Stimulated activated CD4-positive, alpha-beta T cell treated with anti-CD3 and anti-CD28 coated beads, TNF-alpha, amount 100 ng/mL, for 48 hours (primary cell): ENCODE data around the gene RBM39.
"Not testable (repeated sequence)": the region's sequence is repeated elsewhere in the genome, so short reads cannot be mapped to it uniquely, and the experiment has no call there.

Experiments used
- DNase-seq, 3 donors: peaks; one replicate each; pipeline ENCODE4 v3.0.0-alpha.2; 2020; ENCODE audit warnings: low read depth in 3 of 3

Gene RBM39

GRCh38 chr20:35726842-35727711 lies 15.0 kb downstream of the RBM39 start:
- no peak for DNase-seq

GRCh38 chr20:35724321-35725230 lies 17.5 kb downstream of the RBM39 start:
- DNase-seq: no peak

DNA sequence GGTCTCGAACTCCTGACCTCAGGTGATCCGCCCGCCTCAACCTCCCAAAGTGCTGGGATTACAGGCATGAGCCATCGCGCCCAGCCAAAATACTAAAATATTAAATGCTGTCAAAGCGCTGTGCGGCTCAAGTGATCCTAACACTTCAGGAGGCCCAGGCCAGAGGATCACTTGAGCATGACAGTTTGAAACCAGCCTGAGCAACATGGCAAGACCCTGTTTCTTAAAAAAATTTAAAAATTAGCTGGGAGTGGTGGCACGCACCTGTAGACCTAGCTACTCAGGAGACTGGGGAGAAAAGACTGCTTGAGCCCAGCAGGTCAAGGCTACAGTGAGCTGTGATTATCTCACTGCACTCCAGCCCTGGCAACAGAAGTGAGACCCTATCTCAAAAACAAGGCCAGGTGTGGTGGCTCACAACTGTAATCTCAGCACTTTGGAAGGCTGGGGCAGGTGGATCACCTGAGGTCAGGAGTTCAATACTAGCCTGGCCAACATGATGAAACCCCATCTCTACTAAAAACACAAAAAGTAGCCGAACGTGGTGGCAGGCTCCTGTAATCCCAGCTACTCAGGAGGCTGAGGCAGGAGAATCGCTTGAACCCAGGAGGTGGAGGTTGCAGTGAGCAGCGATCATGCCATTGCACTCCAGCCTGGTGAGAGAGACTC lies 18.3 kb downstream of the RBM39 start:
- DNase-seq: not testable (repeated sequence)

- not testable (repeated sequence) for DNase-seq
Measured at GRCh38 chr20:35723275-35723639, 18.8 kb downstream of the RBM39 start.

GRCh38 chr20:35721621-35722020 lies 20.4 kb downstream of the RBM39 start:
- DNase-seq: no peak

GRCh38 chr20:35721219-35721618 lies 20.8 kb downstream of the RBM39 start:
- no peak for DNase-seq

DNA sequence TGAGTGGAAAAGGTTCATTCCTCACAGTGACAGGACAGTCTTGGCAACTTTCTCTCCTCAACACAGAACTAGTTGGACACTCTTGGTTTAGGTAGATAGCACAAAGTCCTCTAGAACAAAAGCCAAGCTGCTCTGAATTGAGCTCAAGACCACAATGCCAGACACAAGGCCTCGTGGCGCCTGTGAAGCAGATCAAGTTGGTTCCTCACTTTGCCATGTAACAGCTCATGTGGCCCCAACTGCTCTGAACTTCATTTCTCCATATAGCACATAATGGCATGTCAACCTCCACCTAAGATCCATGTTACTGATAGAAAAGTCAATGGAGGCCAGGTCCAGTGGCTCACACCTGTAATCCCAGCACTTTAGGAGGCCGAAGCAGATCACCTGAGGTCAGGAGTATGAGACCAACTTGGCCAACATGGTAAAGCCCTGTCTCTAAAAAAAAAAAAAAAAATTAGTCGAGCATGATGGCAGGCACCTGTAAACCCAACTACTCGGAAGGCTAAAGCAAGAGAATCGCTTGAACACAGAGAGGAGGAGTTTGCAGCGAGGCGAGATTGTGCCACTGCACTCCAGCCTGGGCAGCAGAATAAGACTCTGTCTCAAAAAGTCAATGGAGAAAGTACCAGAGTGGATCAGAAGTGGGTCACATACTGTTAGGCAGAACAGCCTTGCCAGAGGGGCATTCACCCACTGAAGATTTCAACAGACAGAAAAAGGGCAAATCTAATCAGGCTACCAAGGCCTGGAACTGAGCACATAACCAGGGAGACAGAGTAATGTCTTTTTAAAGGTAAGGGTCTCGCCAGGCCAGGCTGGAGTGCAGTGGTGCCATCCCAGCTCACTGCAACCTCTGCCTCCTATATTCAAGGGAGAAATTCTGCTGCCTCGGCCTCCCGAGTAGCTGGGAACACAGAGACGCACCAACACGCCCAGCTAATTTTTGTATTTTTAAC lies 21.6 kb downstream of the RBM39 start:
- no peak for DNase-seq

GRCh38 chr20:35719717-35720116 lies 22.3 kb downstream of the RBM39 start:
- DNase-seq: no peak

DNA sequence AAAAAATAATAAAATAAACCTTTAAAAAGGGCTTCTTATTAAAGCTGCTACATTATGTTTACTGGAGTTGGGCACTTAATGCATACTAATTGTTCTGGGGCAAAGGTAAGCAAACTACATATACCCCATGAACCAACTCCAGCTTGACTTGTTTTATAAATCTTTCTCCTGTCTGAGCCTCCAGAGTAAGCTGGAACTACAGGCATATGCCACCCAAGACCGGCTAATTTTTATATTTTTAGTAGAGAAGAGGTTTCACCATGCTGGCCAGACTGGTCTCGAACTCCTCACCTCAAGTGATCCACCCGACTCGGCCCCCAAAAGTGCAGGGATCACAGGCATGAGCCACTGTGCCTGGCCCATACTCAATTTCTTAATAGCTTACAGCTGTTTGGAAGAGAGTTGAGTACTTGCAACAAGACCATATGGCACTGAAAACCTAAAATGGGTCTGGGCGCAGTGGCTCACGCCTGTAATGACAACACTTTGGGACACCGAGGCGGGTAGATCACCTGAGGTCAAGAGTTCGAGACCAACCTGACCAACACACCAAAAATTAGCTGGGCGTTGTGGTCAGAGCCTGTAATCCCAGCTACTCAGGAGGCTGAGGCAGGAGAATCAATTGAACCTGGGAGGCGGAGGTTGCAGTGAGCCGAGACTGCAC lies 23.0 kb downstream of the RBM39 start:
- DNase-seq: no peak

DNA sequence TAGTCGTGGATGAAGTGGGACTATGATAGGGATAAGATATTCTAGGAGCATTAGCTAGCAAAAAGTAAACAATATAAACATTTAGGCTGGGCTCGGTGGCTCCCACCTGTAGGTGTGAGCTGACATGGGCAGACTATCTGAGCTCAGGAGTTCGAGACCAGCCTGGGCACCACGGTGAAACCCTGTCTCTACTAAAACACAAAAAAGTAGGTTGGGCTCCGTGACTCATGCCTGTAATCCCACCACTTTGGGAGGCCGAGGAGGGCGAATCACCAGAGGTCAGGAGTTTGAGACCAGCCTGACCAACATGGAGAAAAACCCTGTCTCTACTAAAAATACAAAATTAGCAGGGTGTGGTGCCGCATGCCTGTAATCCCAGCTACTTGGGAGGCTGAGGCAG lies 23.7 kb downstream of the RBM39 start:
- not testable (repeated sequence) for DNase-seq

DNA sequence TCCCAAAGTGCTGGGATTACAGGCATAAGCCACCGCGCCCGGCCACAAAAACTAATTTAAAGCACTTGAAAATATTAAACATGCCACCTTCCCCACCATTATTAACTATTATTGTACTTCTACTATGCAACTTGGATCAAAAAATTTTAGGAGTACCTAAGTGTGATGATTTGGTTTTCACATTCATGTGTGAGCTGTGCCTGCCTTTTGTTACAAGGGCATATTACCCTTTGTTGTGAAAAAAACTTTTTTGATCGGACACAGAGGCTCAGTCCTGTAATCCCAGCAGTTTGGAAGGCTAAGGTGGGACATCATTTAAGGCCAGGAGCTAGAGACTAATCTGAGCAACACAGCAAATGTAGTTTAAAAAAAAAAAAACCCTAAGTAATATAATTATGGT lies 25.7 kb downstream of the RBM39 start:
- no peak for DNase-seq

- DNase-seq: no peak
Measured at GRCh38 chr20:35715652-35716051, 26.4 kb downstream of the RBM39 start.

- DNase-seq: no peak
Measured at GRCh38 chr20:35714127-35714526, 27.9 kb downstream of the RBM39 start.

DNA sequence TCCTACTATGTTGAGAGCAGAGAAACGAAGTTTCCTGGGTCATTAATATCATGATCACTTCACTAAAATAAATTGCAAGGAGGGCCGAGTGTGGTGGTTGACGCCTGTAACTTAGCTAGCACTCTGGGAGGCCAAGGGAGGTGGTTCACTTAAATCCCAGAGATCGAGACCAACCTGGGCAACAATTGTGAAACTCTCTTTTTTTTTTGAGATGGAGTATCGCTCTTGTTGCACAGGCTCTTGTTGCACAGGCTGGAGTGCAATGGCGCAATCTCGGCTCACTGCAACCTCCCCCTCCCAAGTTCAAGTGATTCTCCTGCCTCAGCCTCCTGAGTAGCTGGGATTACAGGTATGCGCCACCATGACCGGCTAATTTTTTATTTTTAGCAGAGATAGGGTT lies 28.9 kb downstream of the RBM39 start:
- DNase-seq: not testable (repeated sequence)

- DNase-seq: no peak
Measured at GRCh38 chr20:35711588-35712209, 30.4 kb downstream of the RBM39 start.

- DNase-seq: no peak
Measured at GRCh38 chr20:35710884-35711587, 31.0 kb downstream of the RBM39 start.

DNA sequence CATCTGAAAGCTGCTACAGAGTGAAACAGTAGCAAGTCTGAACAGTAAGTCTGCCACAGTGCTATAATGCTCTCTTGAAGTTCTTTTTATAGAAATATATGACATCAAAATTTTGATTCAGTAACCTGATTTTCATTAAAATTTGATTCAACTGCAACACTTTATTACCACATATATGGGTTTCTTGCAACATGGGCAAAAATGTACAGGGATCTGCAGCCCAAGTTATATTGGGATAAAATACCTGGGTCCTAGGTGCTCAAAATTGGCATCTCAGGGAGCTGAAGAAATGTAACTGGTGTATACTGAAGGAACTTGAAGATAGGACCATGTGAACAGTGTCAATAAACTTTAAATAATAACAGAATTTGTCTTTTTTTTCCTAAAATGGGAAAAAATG lies 32.0 kb downstream of the RBM39 start:
- DNase-seq: no peak

DNA sequence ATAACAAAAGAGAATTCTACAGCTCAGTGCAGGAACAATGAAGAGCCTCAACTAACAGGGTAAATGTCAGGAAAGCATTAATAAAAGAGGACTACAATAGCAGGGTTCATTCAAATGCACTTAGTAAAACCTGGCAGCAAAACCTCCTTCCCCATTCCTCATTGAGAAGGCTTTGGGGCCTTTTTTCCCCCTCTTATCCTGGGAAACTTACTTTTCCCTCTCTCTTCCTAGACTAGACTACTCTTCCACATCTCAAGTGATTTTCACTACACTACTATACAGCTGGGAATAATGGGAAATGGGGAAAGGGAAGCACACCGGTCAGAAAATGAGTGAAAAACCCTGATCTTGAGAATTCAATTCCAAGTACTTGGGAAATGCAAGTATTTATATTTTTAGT lies 32.8 kb downstream of the RBM39 start:
- DNase-seq: no peak

DNA sequence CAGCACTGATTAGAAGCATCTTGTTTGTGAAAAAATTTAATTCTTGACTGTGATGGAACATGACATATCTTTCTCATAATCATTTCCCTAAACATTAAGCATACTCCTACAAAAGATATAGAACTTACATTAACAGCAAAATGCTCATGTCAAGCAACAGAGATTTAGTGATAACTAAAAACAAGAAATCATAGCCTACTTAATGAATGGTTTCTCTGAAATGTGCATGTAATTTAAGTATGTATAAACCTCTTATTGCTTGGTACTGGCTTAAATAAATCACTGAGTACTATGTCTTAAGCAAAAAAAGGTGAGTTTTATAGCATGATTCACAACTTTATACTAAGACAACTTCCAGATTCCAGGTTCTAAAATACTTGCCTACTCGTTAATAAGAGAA lies 33.6 kb downstream of the RBM39 start:
- DNase-seq: no peak
